ENCODE measurements around the gene ZNF492. TPM values are rescaled to one million over a fixed set of nuclear protein-coding genes. Genes with fewer than 3 reads are reported as not detected.

The ZNF492 gene
- total RNA-seq, 3 donors from 2014 or later (not counting 1 experiment from before 2014, with no cell fraction given): 0.40 to 0.54 TPM; not detected in 1

DNA sequence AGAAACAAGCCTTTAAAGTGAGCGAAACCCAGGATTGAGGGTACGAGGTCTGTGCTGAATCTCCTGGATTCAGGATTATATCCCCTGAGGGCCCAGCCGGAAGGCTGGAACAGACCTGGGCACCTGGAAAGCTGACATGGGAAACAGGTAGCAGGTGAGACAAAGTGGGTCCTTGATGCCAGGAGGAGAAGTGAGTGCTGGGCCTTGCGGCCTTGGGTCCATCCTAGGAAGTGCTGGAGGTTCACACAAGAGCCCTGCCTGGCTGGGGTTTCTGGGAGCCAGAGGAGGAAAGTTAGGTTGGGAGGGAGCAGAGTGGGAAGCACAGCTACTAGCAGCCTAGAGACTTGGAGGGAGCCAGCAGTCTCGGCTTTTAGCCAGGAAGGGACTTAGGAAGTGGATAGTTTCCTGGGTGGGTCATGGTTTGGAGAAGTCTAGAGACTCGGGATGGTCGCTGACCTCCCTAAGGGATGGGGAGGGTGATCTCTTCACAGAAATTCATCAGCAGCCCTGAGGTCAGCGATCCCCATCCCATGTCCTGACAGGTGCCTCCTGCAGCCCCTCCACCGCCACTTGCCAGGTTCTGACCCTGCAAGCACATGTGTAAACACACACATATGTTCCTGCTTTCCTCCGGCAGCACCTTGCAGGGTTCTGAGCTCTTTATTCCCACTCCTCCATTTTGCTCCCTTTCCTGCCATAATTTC is 29.4 kb upstream of the ZNF492 start:
- Histone ChIP-seq H3K9me3 (ENCODE audit: control insufficient read depth, insufficient read depth, low read length) (peaks cover 43% of the 10 kb centered on the region), H3K27me3 (ENCODE audit: control insufficient read depth, insufficient read depth, low read length) (no peaks in the 10 kb centered on the region), H3K4me1 (ENCODE audit: control insufficient read depth, insufficient read depth, low read length) (no peaks in the 10 kb centered on the region), H3K4me3 (ENCODE audit: low read length) (no peak overlapping the region), H3K36me3 (ENCODE audit: control insufficient read depth, insufficient read depth, low read length) (no peaks in the 10 kb centered on the region), H3K27ac (ENCODE audit: low read length) (no peak overlapping the region)
- WGBS (ENCODE audit: insufficient coverage): 81% methylated on average over 10 of the region's 10 CpGs
- Mint-ChIP-seq H3K4me1 (no peaks in the 10 kb centered on the region), H3K36me3 (no peaks in the 10 kb centered on the region), H3K9me3 (peaks cover 10 to 29% of the 10 kb centered on the region in 2 donors), H3K4me3 (no peak overlapping the region), H3K27ac (no peak overlapping the region), H3K27me3 (ENCODE audit: low read depth in 2 of 2) (no peaks in the 10 kb centered on the region)
- no peak for ATAC-seq
- no peak for DNase-seq
- intact Hi-C loops (cut with micrococcal nuclease): no loop called here
- TF ChIP-seq, protein P1, sequence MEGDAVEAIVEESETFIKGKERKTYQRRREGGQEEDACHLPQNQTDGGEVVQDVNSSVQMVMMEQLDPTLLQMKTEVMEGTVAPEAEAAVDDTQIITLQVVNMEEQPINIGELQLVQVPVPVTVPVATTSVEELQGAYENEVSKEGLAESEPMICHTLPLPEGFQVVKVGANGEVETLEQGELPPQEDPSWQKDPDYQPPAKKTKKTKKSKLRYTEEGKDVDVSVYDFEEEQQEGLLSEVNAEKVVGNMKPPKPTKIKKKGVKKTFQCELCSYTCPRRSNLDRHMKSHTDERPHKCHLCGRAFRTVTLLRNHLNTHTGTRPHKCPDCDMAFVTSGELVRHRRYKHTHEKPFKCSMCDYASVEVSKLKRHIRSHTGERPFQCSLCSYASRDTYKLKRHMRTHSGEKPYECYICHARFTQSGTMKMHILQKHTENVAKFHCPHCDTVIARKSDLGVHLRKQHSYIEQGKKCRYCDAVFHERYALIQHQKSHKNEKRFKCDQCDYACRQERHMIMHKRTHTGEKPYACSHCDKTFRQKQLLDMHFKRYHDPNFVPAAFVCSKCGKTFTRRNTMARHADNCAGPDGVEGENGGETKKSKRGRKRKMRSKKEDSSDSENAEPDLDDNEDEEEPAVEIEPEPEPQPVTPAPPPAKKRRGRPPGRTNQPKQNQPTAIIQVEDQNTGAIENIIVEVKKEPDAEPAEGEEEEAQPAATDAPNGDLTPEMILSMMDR (IDR thresholded peaks at IDR 0.05): no peak

DNA sequence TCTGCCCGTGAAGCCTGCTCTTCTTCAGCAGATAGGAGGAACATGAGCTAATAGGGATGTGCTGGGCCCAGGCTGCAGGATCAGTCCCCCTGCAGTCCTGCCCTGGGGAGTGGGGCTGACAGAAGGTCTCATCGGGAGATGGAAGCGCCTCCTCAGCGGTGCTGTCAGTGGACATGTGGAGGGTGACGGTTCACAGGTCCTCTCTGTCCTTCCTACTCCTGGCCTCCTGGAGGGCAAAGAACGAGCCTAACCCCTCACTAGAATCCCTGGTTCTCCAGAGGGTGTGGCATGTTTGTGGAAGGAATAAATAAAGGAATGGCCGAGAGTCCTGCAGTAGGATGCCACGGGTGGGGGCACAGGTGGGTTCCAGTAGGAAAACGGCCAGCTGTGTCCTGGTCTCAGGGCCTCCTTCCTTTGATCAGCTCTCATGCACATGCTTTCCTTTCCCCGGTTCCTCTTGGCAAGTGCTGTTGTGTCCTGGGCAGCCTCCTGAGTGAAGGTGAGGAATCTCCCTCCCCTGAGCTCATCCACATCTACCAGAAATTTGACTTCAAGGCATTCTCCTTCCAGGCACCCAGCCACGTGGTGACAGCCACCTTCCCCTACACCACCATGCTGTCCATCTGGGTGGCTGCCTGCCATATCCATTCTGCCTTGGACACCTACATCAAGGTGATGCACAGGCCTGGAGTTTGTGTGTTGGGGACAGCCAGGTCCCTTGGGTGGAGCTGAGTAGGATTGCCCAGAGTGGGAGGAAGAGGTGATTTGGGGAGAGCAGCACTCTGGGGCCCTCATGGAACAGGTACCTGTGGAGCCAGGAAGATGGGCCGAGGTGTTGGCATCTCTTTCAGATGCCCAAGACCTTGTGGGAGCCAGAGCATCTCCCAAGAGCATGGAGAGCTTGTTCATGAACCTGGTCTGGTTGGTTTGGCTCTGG is 28.6 kb upstream of the ZNF492 start:
- Mint-ChIP-seq H3K27ac (no peak overlapping the region), H3K36me3 (no peaks in the 10 kb centered on the region), H3K4me1 (no peaks in the 10 kb centered on the region), H3K27me3 (ENCODE audit: low read depth in 2 of 2) (no peaks in the 10 kb centered on the region), H3K9me3 (peaks cover 9 to 29% of the 10 kb centered on the region in 2 donors), H3K4me3 (no peak overlapping the region)
- peaks cover 35% of the 10 kb centered on the region for H3K9me3 ChIP-seq (ENCODE audit: control insufficient read depth, insufficient read depth, low read length)
- no peaks in the 10 kb centered on the region for H3K4me1 ChIP-seq (ENCODE audit: control insufficient read depth, insufficient read depth, low read length)
- 81% methylated on average over 11 of the region's 12 CpGs for WGBS (ENCODE audit: insufficient coverage)
- no peak for DNase-seq
- H3K4me3 ChIP-seq (ENCODE audit: low read length): no peak overlapping the region
- intact Hi-C loops (cut with micrococcal nuclease): no loop called here
- TF ChIP-seq, protein P1 (IDR thresholded peaks at IDR 0.05): no peak
- no peak for ATAC-seq
- no peaks in the 10 kb centered on the region for H3K36me3 ChIP-seq (ENCODE audit: control insufficient read depth, insufficient read depth, low read length)
- no peak overlapping the region for H3K27ac ChIP-seq (ENCODE audit: low read length)
- H3K27me3 ChIP-seq (ENCODE audit: control insufficient read depth, insufficient read depth, low read length): no peaks in the 10 kb centered on the region

DNA sequence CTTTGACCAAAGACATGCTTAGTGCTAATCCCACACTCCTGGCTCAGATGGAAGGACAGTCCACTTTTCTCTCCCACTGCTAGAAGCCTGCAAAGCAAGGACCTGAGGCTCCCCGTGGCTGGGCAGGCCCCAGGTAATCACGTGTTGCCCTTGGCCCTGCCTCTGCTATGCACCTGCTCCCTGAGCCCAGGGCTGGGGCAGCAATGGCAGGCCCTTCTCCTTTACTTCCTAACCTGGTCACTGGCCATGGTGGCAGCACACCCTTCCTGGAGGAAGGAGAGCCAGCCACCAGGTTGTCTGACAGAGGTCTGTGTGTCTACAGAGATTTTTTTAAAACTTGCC is 27.9 kb upstream of the ZNF492 start:
- H3K9me3 ChIP-seq (ENCODE audit: control insufficient read depth, insufficient read depth, low read length): peaks cover 29% of the 10 kb centered on the region
- no peak overlapping the region for H3K27ac Mint-ChIP-seq
- H3K4me1 Mint-ChIP-seq: no peaks in the 10 kb centered on the region
- no peak for DNase-seq
- H3K36me3 Mint-ChIP-seq: no peaks in the 10 kb centered on the region
- H3K36me3 ChIP-seq (ENCODE audit: control insufficient read depth, insufficient read depth, low read length): no peaks in the 10 kb centered on the region
- no peaks in the 10 kb centered on the region for H3K27me3 Mint-ChIP-seq (ENCODE audit: low read depth in 2 of 2)
- H3K27me3 ChIP-seq (ENCODE audit: control insufficient read depth, insufficient read depth, low read length): no peaks in the 10 kb centered on the region
- no peak overlapping the region for H3K4me3 ChIP-seq (ENCODE audit: low read length)
- peaks cover 9 to 27% of the 10 kb centered on the region in 2 donors for H3K9me3 Mint-ChIP-seq
- TF ChIP-seq, protein P1 (IDR thresholded peaks at IDR 0.05): no peak
- 79% methylated on average over 2 of the region's 2 CpGs for WGBS (ENCODE audit: insufficient coverage)
- no peak for ATAC-seq
- H3K4me3 Mint-ChIP-seq: no peak overlapping the region
- H3K27ac ChIP-seq (ENCODE audit: low read length): no peak overlapping the region
- intact Hi-C loops (cut with micrococcal nuclease): no loop called here
- no peaks in the 10 kb centered on the region for H3K4me1 ChIP-seq (ENCODE audit: control insufficient read depth, insufficient read depth, low read length)

Measured in natural killer cell (primary cell).